ENCODE measurements around the gene DAPP1. TPM values are rescaled to one million over a fixed set of nuclear protein-coding genes. Genes with fewer than 3 reads are reported as not detected.

Gene DAPP1
- total and polyA plus RNA-seq, 10 donors, result 20.0 to 49.4 (median 37.2) TPM

GRCh38 chr4:99822734-99823133 is 6.1 kb downstream of the DAPP1 start:
- Histone ChIP-seq H3K27ac (peak overlapping the region; percentile 19 to 83 (median 70)), H3K27me3 (replicated peaks in 1 of 7) (no peaks in the 10 kb centered on the region), H3K4me3 (peak overlapping the region in 1 of 8 donors; percentile 49), H3K9me3 (no peaks in the 10 kb centered on the region), H3K36me3 (peaks cover 0 to 10% (median 0%) of the 10 kb centered on the region in 6 donors), H3K4me1 (peaks cover 14 to 100% (median 64%) of the 10 kb centered on the region in 6 donors)
- intact Hi-C loops (cut with DNase I; ENCODE audit: low total_unique reads), result no loop called here
- DNase-seq, result no peak
- 86 to 93% (median 93%) methylated on average over 3 of the region's 3 CpGs for WGBS, 5 donors
- no peak for TF ChIP-seq CTCF (IDR thresholded peaks at IDR 0.05 in 8 of 11, conservative IDR thresholded peaks at IDR 0.05 in 3 of 11)
- no peak for TF ChIP-seq POLR2AphosphoS5 (IDR thresholded peaks at IDR 0.05)
- TF ChIP-seq POLR2A (IDR thresholded peaks at IDR 0.05), result no peak

GRCh38 chr4:99824070-99824599 is 7.5 kb downstream of the DAPP1 start:
- peaks cover 9 to 100% (median 52%) of the 10 kb centered on the region in 6 donors for H3K4me1 ChIP-seq
- DNase-seq, result no peak
- TF ChIP-seq POLR2AphosphoS5 (IDR thresholded peaks at IDR 0.05) (no peak), CTCF (IDR thresholded peaks at IDR 0.05 in 8 of 11, conservative IDR thresholded peaks at IDR 0.05 in 3 of 11) (no peak), POLR2A (IDR thresholded peaks at IDR 0.05) (no peak)
- H3K4me3 ChIP-seq, result no peak overlapping the region
- H3K27ac ChIP-seq, result peak overlapping the region in 1 of 8 donors; percentile 80
- H3K27me3 ChIP-seq (replicated peaks in 1 of 7), result no peaks in the 10 kb centered on the region
- intact Hi-C loops (cut with DNase I; ENCODE audit: low total_unique reads), result no loop called here
- H3K36me3 ChIP-seq, result peaks cover 0 to 10% (median 0%) of the 10 kb centered on the region in 6 donors
- no peaks in the 10 kb centered on the region for H3K9me3 ChIP-seq
- WGBS, 5 donors, result 82 to 95% (median 85%) methylated on average over 3 of the region's 3 CpGs

GRCh38 chr4:99825272-99825671 is 8.6 kb downstream of the DAPP1 start:
- no peak for DNase-seq
- peaks cover 0 to 10% (median 0%) of the 10 kb centered on the region in 6 donors for H3K36me3 ChIP-seq
- intact Hi-C loops (cut with DNase I; ENCODE audit: low total_unique reads), result no loop called here
- WGBS, 5 donors, result 71 to 85% (median 81%) methylated on average over 3 of the region's 3 CpGs
- H3K27ac ChIP-seq, result no peak overlapping the region
- no peaks in the 10 kb centered on the region for H3K27me3 ChIP-seq (replicated peaks in 1 of 7)
- H3K9me3 ChIP-seq, result no peaks in the 10 kb centered on the region
- TF ChIP-seq POLR2AphosphoS5 (IDR thresholded peaks at IDR 0.05) (no peak), POLR2A (IDR thresholded peaks at IDR 0.05) (no peak), CTCF (IDR thresholded peaks at IDR 0.05 in 8 of 11, conservative IDR thresholded peaks at IDR 0.05 in 3 of 11) (no peak)
- H3K4me1 ChIP-seq, result peaks cover 9 to 92% (median 41%) of the 10 kb centered on the region in 6 donors
- H3K4me3 ChIP-seq, result no peak overlapping the region

GRCh38 chr4:99826016-99826415 is 9.4 kb downstream of the DAPP1 start:
- Histone ChIP-seq H3K4me1 (peaks cover 6 to 85% (median 34%) of the 10 kb centered on the region in 6 donors), H3K9me3 (no peaks in the 10 kb centered on the region), H3K36me3 (peaks cover 0 to 10% (median 0%) of the 10 kb centered on the region in 6 donors), H3K27me3 (replicated peaks in 1 of 7) (no peaks in the 10 kb centered on the region), H3K4me3 (no peak overlapping the region), H3K27ac (no peak overlapping the region)
- WGBS, 5 donors, result 84 to 90% (median 88%) methylated on average over 1 of the region's 1 CpG
- DNase-seq, result no peak
- no peak for TF ChIP-seq POLR2A (IDR thresholded peaks at IDR 0.05)
- intact Hi-C loops (cut with DNase I; ENCODE audit: low total_unique reads), result no loop called here
